SK-N-MC (cell line): Measurements from ENCODE around the gene EPS15.

Source experiments
- EZH2 ChIP-seq: fragments of 200-600 bp; sonication (generic); IDR thresholded peaks from one replicate; pipeline ENCODE4 v1.6.1; 2017; ENCODE audit warnings: antibody characterized with exemption
- FOXP2 ChIP-seq: optimal IDR thresholded peaks from 2 replicates; pipeline ENCODE3; 2011; ENCODE audit warnings: mild to moderate bottlenecking, moderate library complexity; ENCODE audit not compliant: insufficient read depth; ENCODE audit errors: extremely low read length, control extremely low read depth
- POLR2AphosphoS5 ChIP-seq: IDR thresholded peaks from 2 replicates; pipeline ENCODE4 v1.6.1; 2012; ENCODE audit warnings: mild to moderate bottlenecking, low read depth, low read length, borderline replicate concordance

DNA sequence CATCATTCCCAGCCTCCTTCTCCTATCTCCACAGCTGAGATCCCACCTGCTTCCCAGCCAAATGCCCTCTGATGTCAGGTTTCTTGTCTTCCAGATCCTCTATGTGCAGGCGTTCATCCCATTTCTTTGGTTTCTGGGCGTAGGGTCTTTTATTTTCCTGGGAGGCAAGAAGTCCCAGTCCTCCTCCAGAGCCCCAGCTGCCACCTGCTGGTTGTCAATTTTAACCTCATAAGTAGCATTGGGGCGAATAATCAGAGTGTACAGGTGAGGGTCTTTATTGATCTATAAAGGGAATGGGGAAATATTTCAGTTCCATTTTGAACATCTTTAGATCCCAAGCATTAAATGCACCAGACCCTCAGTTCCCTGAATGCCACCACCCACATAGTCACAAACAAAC, 47.2 kb upstream of the EPS15 start:
- TF ChIP-seq POLR2AphosphoS5, result no peak
- TF ChIP-seq EZH2, result no peak
- TF ChIP-seq FOXP2, result no peak
